ENCODE measurements around the gene MAOA. TPM values are rescaled to one million over a fixed set of nuclear protein-coding genes. Genes with fewer than 3 reads are reported as not detected.

MAOA gene
- polyA plus RNA-seq, 1 donor from 2014 or later, result 1.3 TPM

GRCh38 chrX:43741843-43742573, 85.9 kb downstream of the MAOA start:
- H3K4me2 ChIP-seq (ENCODE audit: low read length), result no peak overlapping the region
- H3K27ac ChIP-seq (ENCODE audit: low read length), result no peak overlapping the region
- H3K79me2 ChIP-seq (replicated peaks; ENCODE audit: insufficient read depth, low read length), result no peaks in the 10 kb centered on the region
- H3K9me3 ChIP-seq (ENCODE audit: low read length), result no peaks in the 10 kb centered on the region
- H2AFZ ChIP-seq (ENCODE audit: low read depth, low read length), result no peak overlapping the region
- H4K20me1 ChIP-seq (ENCODE audit: insufficient read depth), result no peaks in the 10 kb centered on the region
- H3F3A ChIP-seq (ENCODE audit: insufficient read depth, low read length, poor library complexity, severe bottlenecking), result no peaks in the 10 kb centered on the region
- no peaks in the 10 kb centered on the region for H3K9me2 ChIP-seq (ENCODE audit: insufficient read depth, low read length)
- H3K27me3 ChIP-seq (ENCODE audit: insufficient read depth, low read depth, low read length), result no peaks in the 10 kb centered on the region
- TF ChIP-seq POLR2AphosphoS5 (IDR thresholded peaks at IDR 0.05), result no peak
- no peak for TF ChIP-seq CTCF (IDR thresholded peaks at IDR 0.05; ENCODE audit: poor library complexity, severe bottlenecking)
- no peak for TF ChIP-seq REST (IDR thresholded peaks at IDR 0.05; ENCODE audit: borderline replicate concordance)
- no peak for TF ChIP-seq MXI1 (conservative IDR thresholded peaks at IDR 0.05; ENCODE audit: poor library complexity, severe bottlenecking)
- no peak for TF ChIP-seq SMC3 (conservative IDR thresholded peaks at IDR 0.05; ENCODE audit: poor library complexity)
- TF ChIP-seq RAD21 (conservative IDR thresholded peaks at IDR 0.05), result no peak
- no peak for TF ChIP-seq TAF1 (IDR thresholded peaks at IDR 0.05; ENCODE audit: low read depth)
- no peak for TF ChIP-seq EP300 (conservative IDR thresholded peaks at IDR 0.05; ENCODE audit: poor library complexity, severe bottlenecking)
- TF ChIP-seq EZH2 (IDR thresholded peaks at IDR 0.05; ENCODE audit: borderline replicate concordance, insufficient read depth, low read length, poor library complexity, severe bottlenecking), result no peak
- H3K4me3 ChIP-seq (ENCODE audit: low read length), result no peak overlapping the region
- H3K9ac ChIP-seq (ENCODE audit: low read length), result no peak overlapping the region
- H3K36me3 ChIP-seq (ENCODE audit: insufficient read depth, low read length), result no peaks in the 10 kb centered on the region

- H4K20me1 ChIP-seq (ENCODE audit: insufficient read depth), result no peaks in the 10 kb centered on the region
- H3K9ac ChIP-seq (ENCODE audit: low read length), result no peak overlapping the region
- H2AFZ ChIP-seq (ENCODE audit: low read depth, low read length), result no peak overlapping the region
- no peak overlapping the region for H3K27ac ChIP-seq (ENCODE audit: low read length)
- no peaks in the 10 kb centered on the region for H3K79me2 ChIP-seq (replicated peaks; ENCODE audit: insufficient read depth, low read length)
- H3K36me3 ChIP-seq (ENCODE audit: insufficient read depth, low read length), result no peaks in the 10 kb centered on the region
- no peaks in the 10 kb centered on the region for H3K27me3 ChIP-seq (ENCODE audit: insufficient read depth, low read depth, low read length)
- H3K4me2 ChIP-seq (ENCODE audit: low read length), result no peak overlapping the region
- no peaks in the 10 kb centered on the region for H3K9me3 ChIP-seq (ENCODE audit: low read length)
- H3K9me2 ChIP-seq (ENCODE audit: insufficient read depth, low read length), result no peaks in the 10 kb centered on the region
- TF ChIP-seq POLR2AphosphoS5 (IDR thresholded peaks at IDR 0.05) (no peak), REST (IDR thresholded peaks at IDR 0.05; ENCODE audit: borderline replicate concordance) (no peak), RAD21 (conservative IDR thresholded peaks at IDR 0.05) (no peak), EZH2 (IDR thresholded peaks at IDR 0.05; ENCODE audit: borderline replicate concordance, insufficient read depth, low read length, poor library complexity, severe bottlenecking) (no peak), SMC3 (conservative IDR thresholded peaks at IDR 0.05; ENCODE audit: poor library complexity) (no peak), MXI1 (conservative IDR thresholded peaks at IDR 0.05; ENCODE audit: poor library complexity, severe bottlenecking) (no peak), CTCF (IDR thresholded peaks at IDR 0.05; ENCODE audit: poor library complexity, severe bottlenecking) (no peak), TAF1 (IDR thresholded peaks at IDR 0.05; ENCODE audit: low read depth) (no peak), EP300 (conservative IDR thresholded peaks at IDR 0.05; ENCODE audit: poor library complexity, severe bottlenecking) (no peak)
- no peak overlapping the region for H3K4me3 ChIP-seq (ENCODE audit: low read length)
- H3F3A ChIP-seq (ENCODE audit: insufficient read depth, low read length, poor library complexity, severe bottlenecking), result no peaks in the 10 kb centered on the region
These were observed 87.2 kb downstream of the MAOA start for GRCh38 chrX:43743100-43743822.
